Astrocyte of the cerebellum (primary cell): ENCODE data around the gene ZIC2.

Source experiments
- DNase-seq: peaks from one replicate; pipeline ENCODE4 v3.0.0-alpha.2; 2011; ENCODE audit warnings: low read depth
- H3K4me3 ChIP-seq: 2 replicates; pipeline ENCODE4 v1.5.1; 2011; ENCODE audit warnings: mild to moderate bottlenecking, low read depth, low read length, moderate library complexity
- in situ Hi-C: cut with HindIII; loops from 2 replicates; pipeline ENCODE4 v1.10.0; 2017; ENCODE audit warnings: low sequenced_read_pairs
- TF ChIP-seq, protein P1 (sequence below): IDR thresholded peaks from 2 replicates; pipeline ENCODE4 v1.5.1; 2012; ENCODE audit warnings: low read length, low read depth, moderate library complexity, mild to moderate bottlenecking; ENCODE audit errors: missing control alignments

ZIC2 gene

DNA sequence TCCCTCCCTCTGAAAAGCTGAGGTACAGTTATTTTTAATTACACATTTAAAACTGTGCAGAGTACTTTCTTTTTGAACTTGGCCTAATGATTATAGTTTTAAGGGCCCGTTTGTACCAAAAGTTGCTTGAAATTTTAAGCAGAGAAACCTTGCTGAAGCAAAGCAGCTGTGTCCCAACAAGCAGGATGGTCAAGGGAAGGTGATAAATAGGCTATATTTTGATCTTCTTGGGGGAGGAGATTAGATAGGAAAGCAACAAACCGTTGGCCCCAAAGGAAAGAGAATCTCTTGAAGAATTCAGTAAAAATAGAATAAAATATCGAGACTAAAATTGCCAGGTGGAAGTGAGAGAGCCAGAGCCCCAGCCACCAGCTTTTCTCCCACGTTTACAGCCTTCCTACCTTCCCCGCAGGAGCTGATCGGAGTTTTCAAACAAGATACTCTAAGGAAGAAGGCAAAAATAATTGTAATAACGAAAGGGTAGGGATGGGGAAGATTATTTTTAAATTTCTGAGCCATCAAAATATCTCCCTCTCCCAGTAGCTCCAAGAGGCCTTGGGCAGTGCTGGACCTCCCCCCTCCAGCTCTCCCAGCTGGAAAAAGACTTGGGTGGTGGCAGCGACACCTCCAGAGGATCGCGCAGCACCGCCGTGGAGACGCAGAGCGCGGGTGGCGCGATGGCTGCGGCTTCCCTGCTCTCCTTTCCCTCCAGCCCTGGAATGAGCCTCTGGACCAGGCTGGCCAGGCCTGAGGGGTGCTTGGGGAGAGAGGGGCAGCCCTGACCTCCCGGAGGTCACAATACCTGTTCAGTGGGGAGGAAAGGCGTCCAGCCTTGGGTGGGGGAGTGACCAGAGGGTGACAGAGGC, 5.8 kb downstream of the ZIC2 start:
- TF ChIP-seq, protein P1, sequence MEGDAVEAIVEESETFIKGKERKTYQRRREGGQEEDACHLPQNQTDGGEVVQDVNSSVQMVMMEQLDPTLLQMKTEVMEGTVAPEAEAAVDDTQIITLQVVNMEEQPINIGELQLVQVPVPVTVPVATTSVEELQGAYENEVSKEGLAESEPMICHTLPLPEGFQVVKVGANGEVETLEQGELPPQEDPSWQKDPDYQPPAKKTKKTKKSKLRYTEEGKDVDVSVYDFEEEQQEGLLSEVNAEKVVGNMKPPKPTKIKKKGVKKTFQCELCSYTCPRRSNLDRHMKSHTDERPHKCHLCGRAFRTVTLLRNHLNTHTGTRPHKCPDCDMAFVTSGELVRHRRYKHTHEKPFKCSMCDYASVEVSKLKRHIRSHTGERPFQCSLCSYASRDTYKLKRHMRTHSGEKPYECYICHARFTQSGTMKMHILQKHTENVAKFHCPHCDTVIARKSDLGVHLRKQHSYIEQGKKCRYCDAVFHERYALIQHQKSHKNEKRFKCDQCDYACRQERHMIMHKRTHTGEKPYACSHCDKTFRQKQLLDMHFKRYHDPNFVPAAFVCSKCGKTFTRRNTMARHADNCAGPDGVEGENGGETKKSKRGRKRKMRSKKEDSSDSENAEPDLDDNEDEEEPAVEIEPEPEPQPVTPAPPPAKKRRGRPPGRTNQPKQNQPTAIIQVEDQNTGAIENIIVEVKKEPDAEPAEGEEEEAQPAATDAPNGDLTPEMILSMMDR = no peak
- in situ Hi-C loops = loop anchor here (10.0 to 25.0 kb wide), 2 partner anchors 250 to 527 kb away; no protein-coding TSS in a partner anchor
- DNase-seq = no peak
- H3K4me3 ChIP-seq = peak overlapping the region; percentile 94

DNA sequence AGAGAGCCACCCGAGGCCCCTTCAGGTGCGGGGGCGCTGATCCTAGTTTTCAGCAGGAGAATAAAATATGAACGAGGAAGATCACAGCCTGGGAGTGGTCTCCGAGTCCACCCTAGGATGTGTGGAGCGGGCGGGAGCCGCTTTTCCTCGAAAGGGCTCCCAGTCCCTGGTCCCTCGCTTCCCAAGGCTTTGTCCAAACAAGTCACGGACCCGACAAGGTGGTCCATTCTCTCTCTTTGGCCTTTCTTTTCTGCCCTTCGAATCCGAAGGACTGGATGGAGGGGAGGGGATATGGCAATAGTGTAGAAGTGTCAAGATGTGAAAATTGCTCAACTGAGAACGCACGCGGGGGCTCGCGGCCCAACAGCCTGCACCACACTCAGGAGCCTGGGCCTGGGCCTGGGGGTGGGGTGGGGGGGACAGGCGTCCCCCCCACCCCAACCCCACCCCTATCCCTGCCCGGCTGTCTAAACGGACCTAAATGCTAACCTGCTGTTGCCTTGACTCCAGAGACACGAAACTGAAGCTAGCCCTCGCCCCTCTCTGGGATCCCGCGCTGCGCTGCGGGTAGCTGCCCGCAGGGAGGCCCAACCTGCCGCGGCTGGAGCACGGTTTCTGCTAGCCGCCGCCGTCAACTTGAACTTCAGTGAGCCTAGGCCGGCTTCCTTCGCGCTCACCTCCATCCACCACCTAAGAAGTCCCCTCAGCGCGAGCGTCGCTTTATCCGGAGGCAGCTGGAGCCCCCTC, 7.1 kb downstream of the ZIC2 start:
- in situ Hi-C loops = loop anchor here (10.0 to 25.0 kb wide), 2 partner anchors 249 to 526 kb away; no protein-coding TSS in a partner anchor
- peak overlapping the region; percentile 94 for H3K4me3 ChIP-seq
- TF ChIP-seq, protein P1 = no peak
- DNase-seq = no peak

DNA sequence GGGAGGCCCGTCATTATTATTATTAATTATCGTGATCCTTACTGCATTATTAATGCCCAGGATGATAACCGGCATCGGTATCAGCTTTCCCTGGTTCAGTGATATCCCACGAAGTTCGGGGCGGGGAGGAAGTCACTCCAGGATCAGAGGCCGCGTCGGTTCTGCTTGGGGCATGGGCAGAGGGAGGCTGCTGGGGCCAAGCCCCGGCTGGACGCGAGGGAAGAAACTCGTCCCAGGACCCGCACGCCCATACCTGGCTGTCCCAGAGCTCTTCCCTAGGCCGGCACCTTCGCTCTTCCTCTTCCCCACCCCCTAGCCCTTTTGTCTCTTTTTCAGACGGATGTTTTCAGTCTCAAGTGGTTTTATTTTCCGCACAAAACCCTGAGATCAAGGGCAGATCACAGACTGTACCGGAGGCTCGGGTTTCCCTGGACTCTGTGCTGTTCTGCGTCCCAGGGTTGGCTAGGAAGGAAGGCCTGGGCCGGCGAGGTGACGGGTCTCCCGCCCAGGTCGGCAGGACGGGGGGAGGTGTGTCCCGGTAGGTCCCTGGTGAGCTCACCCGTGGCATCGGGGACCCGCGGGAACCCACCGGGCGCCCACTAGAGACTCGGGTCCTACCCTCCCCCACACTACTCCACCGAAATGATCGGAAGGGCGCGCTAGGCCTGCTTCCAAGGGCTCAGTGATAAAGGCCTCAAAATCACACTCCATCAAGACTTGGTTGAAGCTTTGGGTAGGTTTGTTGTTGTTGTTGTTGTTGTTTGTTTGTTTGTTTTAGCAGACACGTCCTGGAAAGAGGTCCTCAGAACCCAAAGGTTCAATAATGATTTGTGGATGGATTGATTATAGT, 7.9 kb downstream of the ZIC2 start:
- TF ChIP-seq, protein P1 = no peak
- in situ Hi-C loops = loop anchor here (10.0 to 25.0 kb wide), 2 partner anchors 248 to 525 kb away; no protein-coding TSS in a partner anchor
- H3K4me3 ChIP-seq = peak overlapping the region; percentile 94
- no peak for DNase-seq

DNA sequence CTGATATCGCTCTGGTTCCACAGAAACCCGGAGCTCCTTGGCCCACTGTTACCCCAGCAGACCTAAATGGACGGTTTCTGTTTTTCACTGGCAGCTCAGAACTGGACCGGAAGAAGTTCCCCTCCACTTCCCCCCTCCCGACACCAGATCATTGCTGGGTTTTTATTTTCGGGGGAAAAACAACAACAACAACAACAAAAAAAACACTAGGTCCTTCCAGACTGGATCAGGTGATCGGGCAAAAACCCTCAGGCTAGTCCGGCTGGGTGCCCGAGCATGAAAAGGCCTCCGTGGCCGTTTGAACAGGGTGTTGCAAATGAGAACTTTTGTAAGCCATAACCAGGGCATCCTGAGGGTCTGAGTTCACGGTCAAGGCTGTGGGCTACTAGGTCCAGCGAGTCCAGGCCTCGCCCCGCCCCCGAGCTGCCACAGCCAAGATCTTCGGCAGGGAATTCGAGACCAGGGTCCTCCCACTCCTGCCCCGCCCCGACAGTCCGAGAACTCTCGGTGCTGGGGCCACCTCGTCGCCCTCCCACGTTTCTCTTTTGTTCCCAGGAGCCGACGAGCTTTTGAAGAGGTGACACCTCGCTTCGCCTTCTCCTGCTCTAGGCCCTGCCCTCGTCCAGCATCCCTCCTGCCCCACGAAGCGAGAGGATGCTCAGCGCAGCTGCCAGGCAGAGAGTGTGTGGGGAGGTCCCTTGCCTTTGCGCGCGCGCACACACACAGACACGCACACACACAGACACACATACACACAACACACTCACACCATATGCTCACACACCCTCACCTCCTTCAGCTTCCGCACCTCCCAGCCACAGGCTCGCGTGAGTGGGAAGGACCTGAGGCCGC, 8.8 kb downstream of the ZIC2 start:
- TF ChIP-seq, protein P1 = no peak
- in situ Hi-C loops = loop anchor here (25.0 kb wide), 1 partner anchor 247 kb away; no protein-coding TSS in a partner anchor
- DNase-seq = no peak
- H3K4me3 ChIP-seq = peak overlapping the region; percentile 94

DNA sequence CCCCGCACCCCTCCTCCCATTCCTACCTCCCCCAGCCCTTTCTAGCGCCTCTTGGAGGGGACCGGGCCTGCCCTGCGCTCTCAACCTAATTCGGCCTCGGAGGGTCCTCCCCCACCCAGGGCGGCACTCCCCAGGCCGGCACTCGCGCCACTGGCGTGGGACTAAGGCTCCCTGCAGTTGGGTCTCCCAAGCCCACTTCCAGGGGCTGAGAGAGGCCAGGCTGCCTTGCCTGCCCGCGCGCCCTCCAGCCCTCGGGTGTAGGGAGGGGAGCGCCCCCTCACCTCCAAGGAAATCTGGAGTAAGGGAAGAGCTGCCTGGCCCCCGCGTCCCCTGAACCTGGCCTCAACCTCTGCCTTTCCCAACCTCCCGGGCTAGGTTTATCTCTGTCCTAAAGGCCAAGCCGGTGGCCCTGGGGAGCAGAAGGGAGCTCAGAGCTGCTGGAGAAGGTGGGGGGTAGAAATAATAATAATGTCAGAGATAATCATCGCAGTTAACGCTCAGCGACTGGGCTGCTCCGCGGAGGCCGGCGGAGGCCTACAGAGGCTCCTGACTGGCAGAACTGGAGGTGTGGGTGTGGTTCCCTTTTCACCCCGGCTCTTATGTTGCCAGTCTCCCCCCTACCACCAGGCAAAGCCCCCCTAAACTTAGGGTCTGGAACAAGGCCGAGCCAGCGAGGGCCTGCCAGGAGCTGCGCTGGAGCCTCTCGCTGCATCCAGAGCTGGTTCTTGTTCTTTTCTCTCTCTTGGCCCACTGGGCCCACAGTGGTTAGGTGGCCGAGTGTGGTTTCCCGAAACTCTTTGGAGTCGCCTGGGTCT, 9.6 kb downstream of the ZIC2 start:
- no peak for DNase-seq
- TF ChIP-seq, protein P1 = no peak
- in situ Hi-C loops = loop anchor here (25.0 kb wide), 1 partner anchor 246 kb away; no protein-coding TSS in a partner anchor
- H3K4me3 ChIP-seq = peak overlapping the region; percentile 8
